ENCODE measurements around the gene PPM1J.

PPM1J gene

GRCh38 chr1:112718691-112719418 lies 3.7 kb upstream of the PPM1J start:
- DNase-seq (ENCODE audit: low read depth), result no peak
- TF ChIP-seq CTCF (IDR thresholded peaks at IDR 0.05; ENCODE audit: control insufficient read depth, extremely low read depth, insufficient read depth), result peak; percentile 98
- H3K4me3 ChIP-seq (ENCODE audit: low read depth, low read length), result no peak overlapping the region

GRCh38 chr1:112717263-112717873 lies 2.2 kb upstream of the PPM1J start:
- no peak overlapping the region for H3K4me3 ChIP-seq (ENCODE audit: low read depth, low read length)
- DNase-seq (ENCODE audit: low read depth), result no peak
- TF ChIP-seq CTCF (IDR thresholded peaks at IDR 0.05; ENCODE audit: control insufficient read depth, extremely low read depth, insufficient read depth), result no peak

GRCh38 chr1:112716133-112716720 lies 1.1 kb upstream of the PPM1J start:
- peak; percentile 72 for DNase-seq (ENCODE audit: low read depth)
- H3K4me3 ChIP-seq (ENCODE audit: low read depth, low read length), result peak overlapping the region; percentile 60
- peak; percentile 93 for TF ChIP-seq CTCF (IDR thresholded peaks at IDR 0.05; ENCODE audit: control insufficient read depth, extremely low read depth, insufficient read depth)

- DNase-seq (ENCODE audit: low read depth), result no peak
- peak; percentile 4; the same call in 1 of the 2 replicates for TF ChIP-seq CTCF (IDR thresholded peaks at IDR 0.05; ENCODE audit: control insufficient read depth, extremely low read depth, insufficient read depth)
- H3K4me3 ChIP-seq (ENCODE audit: low read depth, low read length), result peak overlapping the region; percentile 60
Observed at GRCh38 chr1:112714313-112715263, 544 bp downstream of the PPM1J start.

GRCh38 chr1:112713466-112714312 lies 1.4 kb downstream of the PPM1J start:
- no peak for TF ChIP-seq CTCF (IDR thresholded peaks at IDR 0.05; ENCODE audit: control insufficient read depth, extremely low read depth, insufficient read depth)
- no peak for DNase-seq (ENCODE audit: low read depth)

GRCh38 chr1:112712701-112713128 lies 2.4 kb downstream of the PPM1J start:
- no peak overlapping the region for H3K4me3 ChIP-seq (ENCODE audit: low read depth, low read length)
- DNase-seq (ENCODE audit: low read depth), result no peak
- TF ChIP-seq CTCF (IDR thresholded peaks at IDR 0.05; ENCODE audit: control insufficient read depth, extremely low read depth, insufficient read depth), result no peak

More at GRCh38 chr1:112713466-112714312, 1.4 kb downstream of the PPM1J start:
- peak overlapping the region; percentile 60 for H3K4me3 ChIP-seq (ENCODE audit: low read depth, low read length)

Measured in LNCaP clone FGC (cell line).